B cell (primary cell): ENCODE measurements around the gene FBXL16. TPM values are rescaled to one million over a fixed set of nuclear protein-coding genes. Genes with fewer than 3 reads are reported as not detected.

Experiments
- ATAC-seq: fragments of 200-7000 bp; cut with Tn5 transposase; one replicate; pipeline ENCODE4 v1.10.0; 2021; ENCODE audit warnings: low read depth, mild to moderate bottlenecking, moderate number of reproducible peaks, moderate library complexity
- CTCF ChIA-PET: fragments of 350-600 bp; sonication (Branson Sonifier 250); formaldehyde crosslinking; loops from one replicate; lab custom pipeline; 2021; ENCODE audit warnings: antibody characterized with exemption, inconsistent platforms; lab: Charles Lee
- POLR2A ChIA-PET: fragments of 350-600 bp; sonication (Branson Sonifier 250); formaldehyde crosslinking; loops from one replicate; lab custom pipeline; 2021; ENCODE audit warnings: antibody characterized with exemption; lab: Charles Lee
- DNase-seq: peaks from one replicate; pipeline ENCODE4 v3.0.0; 2013
- H2AFZ ChIP-seq: 2 replicates; pipeline ENCODE4 v1.6.1; 2012; ENCODE audit warnings: mild to moderate bottlenecking, low read depth, low read length; ENCODE audit not compliant: insufficient read depth, poor library complexity, severe bottlenecking
- H3K27ac ChIP-seq, 2 donors: 1 replicate in 1 of 2; 2 replicates in 1 of 2; pipeline ENCODE4 v1.5.1; 2012 to 2013; ENCODE audit warnings: low read length in 2 of 2, mild to moderate bottlenecking in 2 of 2, moderate library complexity in 1 of 2
- H3K27me3 ChIP-seq, 4 experiments: fragments of 200-600 bp in 1 of 4; sonication (generic) in 1 of 4; replicated peaks in 1 of 4; 1 replicate in 2 of 4; 2 replicates in 2 of 4; pipeline versions ENCODE4 v1.6.1 to v1.7.0; 2013 to 2016; ENCODE audit warnings: low read length in 3 of 4, mild to moderate bottlenecking in 2 of 4, mixed read lengths in 1 of 4, moderate library complexity in 1 of 4; ENCODE audit not compliant: insufficient read depth in 4 of 4, control insufficient read depth in 3 of 4; ENCODE audit errors: control extremely low read depth in 1 of 4
- H3K36me3 ChIP-seq, 2 experiments: replicated peaks in 1 of 2; 1 replicate in 1 of 2; 2 replicates in 1 of 2; pipeline versions ENCODE4 v1.6.1 to v1.7.1; 2013; ENCODE audit warnings: low read length in 1 of 2; ENCODE audit not compliant: insufficient read depth in 2 of 2, control insufficient read depth in 1 of 2; ENCODE audit errors: control extremely low read depth in 1 of 2, extremely low read depth in 1 of 2
- H3K4me1 ChIP-seq, 2 donors: fragments of 200-600 bp in 1 of 2; sonication (generic) in 1 of 2; 1 replicate in 1 of 2; 2 replicates in 1 of 2; pipeline versions ENCODE4 v1.5.1 to v1.6.1; 2013 to 2017; ENCODE audit warnings: low read length in 2 of 2; ENCODE audit not compliant: control insufficient read depth in 2 of 2, insufficient read depth in 2 of 2
- H3K4me2 ChIP-seq: replicated peaks from 2 replicates; pipeline ENCODE3; 2012; ENCODE audit warnings: mild to moderate bottlenecking, low read depth, low read length; ENCODE audit not compliant: poor library complexity, severe bottlenecking
- H3K4me3 ChIP-seq, 5 experiments: fragments of 200-600 bp in 1 of 5; sonication (generic) in 1 of 5; 1 replicate in 3 of 5; 2 replicates in 2 of 5; pipeline versions ENCODE4 v1.5.1 to v1.7.0; 2011 to 2016; ENCODE audit warnings: low read length in 4 of 5, mild to moderate bottlenecking in 4 of 5, low read depth in 2 of 5, control low read depth in 1 of 5, moderate library complexity in 1 of 5; ENCODE audit not compliant: insufficient read depth in 1 of 5; ENCODE audit errors: control extremely low read depth in 1 of 5, extremely low read depth in 1 of 5
- H3K79me2 ChIP-seq: fragments of 200-600 bp; sonication (generic); one replicate; pipeline ENCODE4 v1.6.0; 2016; ENCODE audit warnings: low read length; ENCODE audit not compliant: control insufficient read depth, insufficient read depth
- H3K9ac ChIP-seq: fragments of 200-600 bp; sonication (generic); 2 replicates; pipeline ENCODE4 v1.6.1; 2017; ENCODE audit warnings: mild to moderate bottlenecking, low read length, moderate library complexity
- H3K9me3 ChIP-seq, 3 donors: one replicate each; pipeline versions ENCODE4 v1.6.1 to v1.7.1; 2013; ENCODE audit warnings: low read length in 2 of 3; ENCODE audit not compliant: control insufficient read depth in 2 of 3, insufficient read depth in 1 of 3; ENCODE audit errors: control extremely low read depth in 1 of 3
- H4K20me1 ChIP-seq: 2 replicates; pipeline ENCODE4 v1.6.0; 2012; ENCODE audit warnings: mild to moderate bottlenecking, low read length; ENCODE audit not compliant: insufficient read depth, control insufficient read depth, poor library complexity, severe bottlenecking
- H3K27ac Mint-ChIP-seq: one replicate; pipeline ENCODE4 v1.8.0; 2021; ENCODE audit warnings: mixed read lengths
- H3K27me3 Mint-ChIP-seq: one replicate; pipeline ENCODE4 v1.8.0; 2021; ENCODE audit warnings: mixed read lengths
- H3K4me1 Mint-ChIP-seq: one replicate; pipeline ENCODE4 v1.8.0; 2021; ENCODE audit warnings: mixed read lengths
- H3K4me3 Mint-ChIP-seq: one replicate; pipeline ENCODE4 v1.8.0; 2021; ENCODE audit warnings: mixed read lengths
- H3K9me3 Mint-ChIP-seq: one replicate; pipeline ENCODE4 v1.8.0; 2022; ENCODE audit warnings: mixed read lengths; ENCODE audit not compliant: insufficient read depth
- CTCF ChIP-seq: fragments of 200-600 bp; IDR thresholded peaks from one replicate; pipeline ENCODE4 v1.8.0; 2022; ENCODE audit warnings: antibody characterized with exemption, mild to moderate bottlenecking
- EZH2 ChIP-seq: IDR thresholded peaks from 2 replicates; pipeline ENCODE4 v1.6.1; 2012; ENCODE audit warnings: borderline replicate concordance, low read depth, mild to moderate bottlenecking, moderate library complexity, low read length; ENCODE audit not compliant: insufficient read depth, poor library complexity, severe bottlenecking
- WGBS: methylation state at CpG from one replicate; pipeline ENCODE4 v1.1.5; 2013; ENCODE audit warnings: missing lambda C conversion rate; ENCODE audit not compliant: insufficient coverage; 5-methylcytosine and 5-hydroxymethylcytosine counted together
- intact Hi-C: fragments of 100-400 bp; cut with micrococcal nuclease; formaldehyde crosslinking; loops from one replicate; pipeline ENCODE4 v1.10.0; 2022
- polyA plus RNA-seq: library from polyadenylated mRNA; depleted of rRNA; stranded (reverse); fragments of >200 nt; gene quantifications from 2 replicates; pipeline ENCODE4 v1.2.3, GENCODE V29; 2012
- total RNA-seq, 2 donors: library from RNA; stranded (reverse); fragments of 120-200 nt in 1 of 2; gene quantifications; 1 replicate in 1 of 2; 2 replicates in 1 of 2; pipeline versions ENCODE4 v1.2.3 to v1.2.4, GENCODE V29; 2013 to 2022

The FBXL16 gene
- total and polyA plus RNA-seq, 2 donors (not counting 1 experiment from before 2014, with no cell fraction given): 2.2 to 5.8 TPM

- TF ChIP-seq EZH2: no peak
- TF ChIP-seq CTCF: no peak
- ATAC-seq (no peak), DNase-seq (peak; percentile 41)
- Histone ChIP-seq H3K27me3 (peaks cover 0 to 11% (median 5%) of the 10 kb centered on the region in 4 experiments), H3K27ac (peak overlapping the region in 1 of 2 donors; percentile 86), H3K9ac (peak overlapping the region; percentile 77), H3K79me2 (no peaks in the 10 kb centered on the region), H3K4me2 (peak overlapping the region; percentile 98), H2AFZ (peak overlapping the region; percentile 77), H4K20me1 (peaks cover 20% of the 10 kb centered on the region), H3K36me3 (no peaks in the 10 kb centered on the region), H3K4me1 (peaks cover 23 to 33% of the 10 kb centered on the region in 2 donors), H3K4me3 (peak overlapping the region in 4 of 5 experiments; percentile 65 to 76 (median 74)), H3K9me3 (peaks cover 0 to 11% (median 0%) of the 10 kb centered on the region in 3 donors)
- Mint-ChIP-seq H3K27ac (peak overlapping the region; percentile 80), H3K9me3 (no peaks in the 10 kb centered on the region), H3K4me1 (peaks cover 11% of the 10 kb centered on the region), H3K4me3 (peak overlapping the region; percentile 84), H3K27me3 (no peaks in the 10 kb centered on the region)
- 2% methylated on average over 7 of the region's 16 CpGs for WGBS
- intact Hi-C loops: loop anchor here (5.0 kb wide), 2 partner anchors 38 to 252 kb away; partner anchors contain the start of genes JMJD8, LMF1 and STUB1
- ChIA-PET CTCF (interaction anchor here (1.1 to 3.8 kb wide), 3 partner anchors 9 to 65 kb away, joined by 3 to 26 read pairs (median 9); partner anchors contain the start of gene CIAO3), POLR2A (interaction anchor here (0.6 to 1.4 kb wide), 7 partner anchors 8 to 379 kb away, joined by 3 to 11 read pairs (median 4); partner anchors contain the start of genes JMJD8 and WDR24)
Measured at GRCh38 chr16:719815-720446, 14.3 kb upstream of the FBXL16 start.

GRCh38 chr16:718922-719321, 13.3 kb upstream of the FBXL16 start:
- Histone ChIP-seq H3K36me3 (no peaks in the 10 kb centered on the region), H3K9me3 (peaks cover 0 to 15% (median 0%) of the 10 kb centered on the region in 3 donors), H4K20me1 (peaks cover 20% of the 10 kb centered on the region), H3K27me3 (peaks cover 0 to 18% (median 9%) of the 10 kb centered on the region in 4 experiments), H3K27ac (no peak overlapping the region), H3K79me2 (no peaks in the 10 kb centered on the region), H3K4me2 (no peak overlapping the region), H3K9ac (no peak overlapping the region), H3K4me3 (no peak overlapping the region), H2AFZ (no peak overlapping the region), H3K4me1 (peaks cover 28 to 39% of the 10 kb centered on the region in 2 donors)
- H3K27ac Mint-ChIP-seq: no peak overlapping the region
- H3K4me1 Mint-ChIP-seq: peaks cover 11% of the 10 kb centered on the region
- H3K27me3 Mint-ChIP-seq: no peaks in the 10 kb centered on the region
- WGBS: 91% methylated on average over 5 of the region's 6 CpGs
- no peaks in the 10 kb centered on the region for H3K9me3 Mint-ChIP-seq
- ATAC-seq (no peak), DNase-seq (no peak)
- ChIA-PET CTCF (no interaction called here), POLR2A (interaction anchor here (0.7 to 1.3 kb wide), 3 partner anchors 9 to 192 kb away, joined by 9 to 11 read pairs (median 11); no protein-coding TSS in a partner anchor)
- H3K4me3 Mint-ChIP-seq: peak overlapping the region; percentile 42
- no peak for TF ChIP-seq CTCF
- no peak for TF ChIP-seq EZH2
- intact Hi-C loops: loop anchor here (5.0 kb wide), 1 partner anchor 253 kb away; the partner anchor contains the start of gene LMF1
